CD14-positive monocyte (primary cell): ENCODE measurements around the gene HS3ST6. TPM values are rescaled to one million over a fixed set of nuclear protein-coding genes. Genes with fewer than 3 reads are reported as not detected.

Experiments used
- DNase-seq, 3 donors: peaks; one replicate each; pipeline ENCODE4 v3.0.0-alpha.2; 2011 to 2022
- H2AFZ ChIP-seq: 2 replicates; pipeline ENCODE4 v1.6.0; 2012; ENCODE audit warnings: mild to moderate bottlenecking, low read depth, low read length, inconsistent platforms; ENCODE audit not compliant: insufficient read depth, poor library complexity, severe bottlenecking
- H3K27ac ChIP-seq, 2 donors: 1 replicate in 1 of 2; 2 replicates in 1 of 2; pipeline ENCODE4 v1.5.1; 2012 to 2013; ENCODE audit warnings: low read length in 2 of 2, control low read depth in 1 of 2, inconsistent platforms in 1 of 2, low read depth in 1 of 2, mild to moderate bottlenecking in 1 of 2
- H3K27me3 ChIP-seq, 2 donors: one replicate each; pipeline versions ENCODE4 v1.6.0 to v1.6.1; 2011 to 2013; ENCODE audit warnings: low read length in 2 of 2; ENCODE audit not compliant: control insufficient read depth in 2 of 2, insufficient read depth in 2 of 2
- H3K36me3 ChIP-seq, 2 donors: replicated peaks in 1 of 2; 1 replicate in 1 of 2; 2 replicates in 1 of 2; pipeline versions ENCODE4 v1.5.1 to v1.6.1; 2012 to 2013; ENCODE audit warnings: low read length in 2 of 2, control low read depth in 1 of 2, inconsistent platforms in 1 of 2, mild to moderate bottlenecking in 1 of 2; ENCODE audit not compliant: insufficient read depth in 2 of 2, control insufficient read depth in 1 of 2
- H3K4me1 ChIP-seq, 2 donors: 1 replicate in 1 of 2; 2 replicates in 1 of 2; pipeline versions ENCODE4 v1.5.1 to v1.6.1; 2012 to 2013; ENCODE audit warnings: low read length in 2 of 2, control low read depth in 1 of 2, inconsistent platforms in 1 of 2, mild to moderate bottlenecking in 1 of 2, moderate library complexity in 1 of 2; ENCODE audit not compliant: insufficient read depth in 2 of 2, control insufficient read depth in 1 of 2
- H3K4me2 ChIP-seq: replicated peaks from 2 replicates; pipeline ENCODE3; 2012; ENCODE audit warnings: low read length, moderate library complexity, mild to moderate bottlenecking; ENCODE audit not compliant: poor library complexity, severe bottlenecking; ENCODE audit errors: extremely low read depth
- H3K4me3 ChIP-seq, 3 experiments: fragments of 200-600 bp in 1 of 3; sonication (generic) in 1 of 3; replicated peaks in 1 of 3; 1 replicate in 2 of 3; 2 replicates in 1 of 3; pipeline ENCODE4 v1.5.1; 2011 to 2013; ENCODE audit warnings: low read length in 3 of 3, mild to moderate bottlenecking in 3 of 3, control low read depth in 2 of 3, low read depth in 2 of 3, inconsistent platforms in 1 of 3, moderate library complexity in 1 of 3
- H3K79me2 ChIP-seq: 2 replicates; pipeline ENCODE4 v1.6.0; 2012; ENCODE audit warnings: mild to moderate bottlenecking, control low read depth, inconsistent platforms, low read length, moderate library complexity; ENCODE audit not compliant: insufficient read depth
- H3K9ac ChIP-seq: 2 replicates; pipeline ENCODE4 v1.6.0; 2017; ENCODE audit warnings: low read length, mild to moderate bottlenecking; ENCODE audit not compliant: insufficient read depth, poor library complexity, severe bottlenecking
- H3K9me3 ChIP-seq, 2 donors: replicated peaks in 1 of 2; 1 replicate in 1 of 2; 2 replicates in 1 of 2; pipeline versions ENCODE4 v1.5.1 to v1.6.1; 2012 to 2013; ENCODE audit warnings: low read length in 2 of 2, control low read depth in 1 of 2; ENCODE audit not compliant: control insufficient read depth in 1 of 2, insufficient read depth in 1 of 2
- H4K20me1 ChIP-seq: 2 replicates; pipeline ENCODE4 v1.6.0; 2012; ENCODE audit warnings: mild to moderate bottlenecking, low read length, control low read depth, moderate library complexity; ENCODE audit not compliant: insufficient read depth
- H3K27ac Mint-ChIP-seq, 7 donors: one replicate each; pipeline ENCODE4 v1.8.0; 2020; ENCODE audit warnings: mild to moderate bottlenecking in 7 of 7, mixed read lengths in 7 of 7, moderate library complexity in 6 of 7, inconsistent platforms in 2 of 7
- H3K27me3 Mint-ChIP-seq, 3 donors: one replicate each; pipeline ENCODE4 v1.8.0; 2021 to 2022; ENCODE audit warnings: low read depth in 3 of 3, mild to moderate bottlenecking in 3 of 3, mixed read lengths in 3 of 3, moderate library complexity in 3 of 3, inconsistent platforms in 1 of 3
- H3K36me3 Mint-ChIP-seq, 2 donors: one replicate each; pipeline ENCODE4 v1.8.0; 2020; ENCODE audit warnings: mixed read lengths in 2 of 2, inconsistent platforms in 1 of 2, mild to moderate bottlenecking in 1 of 2
- H3K4me1 Mint-ChIP-seq: one replicate; pipeline ENCODE4 v1.8.0; 2020; ENCODE audit warnings: mild to moderate bottlenecking, mixed read lengths
- H3K4me3 Mint-ChIP-seq, 2 donors: one replicate each; pipeline ENCODE4 v1.8.0; 2020; ENCODE audit warnings: mild to moderate bottlenecking in 2 of 2, mixed read lengths in 2 of 2, moderate library complexity in 1 of 2
- H3K9me3 Mint-ChIP-seq, 7 donors: one replicate each; pipeline ENCODE4 v1.8.0; 2020 to 2022; ENCODE audit warnings: mixed read lengths in 7 of 7, mild to moderate bottlenecking in 6 of 7, moderate library complexity in 6 of 7, inconsistent platforms in 2 of 7
- CTCF ChIP-seq: fragments of 200-600 bp; IDR thresholded peaks from one replicate; pipeline ENCODE4 v1.8.0; 2022; ENCODE audit warnings: antibody characterized with exemption, mild to moderate bottlenecking
- WGBS: methylation state at CpG from one replicate; pipeline ENCODE4 v1.1.5; 2013; ENCODE audit warnings: missing lambda C conversion rate; ENCODE audit not compliant: insufficient coverage; 5-methylcytosine and 5-hydroxymethylcytosine counted together
- intact Hi-C, 2 donors: fragments of 100-400 bp; cut with micrococcal nuclease; formaldehyde crosslinking; loops; one replicate each; pipeline versions ENCODE4 v1.15.0 to v1.15.1; 2023
- polyA plus RNA-seq, 3 donors: library from polyadenylated mRNA; depleted of rRNA in 1 of 3; unstranded in 2 of 3; stranded (reverse) in 1 of 3; fragments of 300-500 nt in 2 of 3; fragments of >200 nt in 1 of 3; fragmentation: Illumina TruSeq in 2 of 3; gene quantifications; 1 replicate in 2 of 3; 2 replicates in 1 of 3; pipeline ENCODE4 v1.2.3, GENCODE V29; 2012 to 2021

The HS3ST6 gene
- polyA plus RNA-seq, 3 donors = not detected

- no peak overlapping the region for H3K4me2 ChIP-seq
- DNase-seq = no peak
- Mint-ChIP-seq H3K27me3 (peaks cover 34 to 59% (median 49%) of the 10 kb centered on the region in 3 donors), H3K27ac (no peak overlapping the region), H3K36me3 (no peaks in the 10 kb centered on the region), H3K4me3 (no peak overlapping the region), H3K4me1 (no peaks in the 10 kb centered on the region), H3K9me3 (peaks cover 0 to 5% (median 0%) of the 10 kb centered on the region in 7 donors)
- H3K4me3 ChIP-seq = no peak overlapping the region
- intact Hi-C loops = no loop called here
- no peaks in the 10 kb centered on the region for H3K79me2 ChIP-seq
- peaks cover 4 to 31% of the 10 kb centered on the region in 2 donors for H3K27me3 ChIP-seq
- no peak for TF ChIP-seq CTCF
- no peaks in the 10 kb centered on the region for H3K9me3 ChIP-seq
- no peak overlapping the region for H2AFZ ChIP-seq
- H3K4me1 ChIP-seq = no peaks in the 10 kb centered on the region
- H4K20me1 ChIP-seq = no peaks in the 10 kb centered on the region
- no peak overlapping the region for H3K9ac ChIP-seq
- H3K27ac ChIP-seq = no peak overlapping the region
- 84% methylated on average over 17 of the region's 17 CpGs for WGBS
- no peaks in the 10 kb centered on the region for H3K36me3 ChIP-seq
Observed at GRCh38 chr16:1912215-1912543, 6.0 kb downstream of the HS3ST6 start.

GRCh38 chr16:1911467-1912214 lies 6.6 kb downstream of the HS3ST6 start:
- no peak for DNase-seq
- no peak overlapping the region for H3K9ac ChIP-seq
- H3K9me3 Mint-ChIP-seq = peaks cover 0 to 2% (median 0%) of the 10 kb centered on the region in 7 donors
- H3K4me3 Mint-ChIP-seq = no peak overlapping the region
- H3K36me3 ChIP-seq = no peaks in the 10 kb centered on the region
- H3K36me3 Mint-ChIP-seq = no peaks in the 10 kb centered on the region
- peaks cover 29 to 59% (median 43%) of the 10 kb centered on the region in 3 donors for H3K27me3 Mint-ChIP-seq
- H3K27ac ChIP-seq = no peak overlapping the region
- H3K4me2 ChIP-seq = no peak overlapping the region
- no peaks in the 10 kb centered on the region for H3K4me1 ChIP-seq
- WGBS = 92% methylated on average over 59 of the region's 59 CpGs
- TF ChIP-seq CTCF = no peak
- no peaks in the 10 kb centered on the region for H3K4me1 Mint-ChIP-seq
- no peaks in the 10 kb centered on the region for H3K9me3 ChIP-seq
- H4K20me1 ChIP-seq = no peaks in the 10 kb centered on the region
- no peaks in the 10 kb centered on the region for H3K79me2 ChIP-seq
- no peak overlapping the region for H2AFZ ChIP-seq
- H3K27ac Mint-ChIP-seq = peak overlapping the region in 1 of 7 donors; percentile 60
- H3K27me3 ChIP-seq = peaks cover 0 to 25% of the 10 kb centered on the region in 2 donors
- H3K4me3 ChIP-seq = no peak overlapping the region
- intact Hi-C loops = no loop called here
